NCI-H2227 treated with DMSO at 0.1 percent for 48 hours (cell line): ENCODE results near the gene ZBTB18.
"Not testable (repeated sequence)": the region's sequence is repeated elsewhere in the genome, so short reads cannot be mapped to it uniquely, and the experiment has no call there.

Source experiments
- DNase-seq: peaks from one replicate; lab custom pipeline; 2025; lab: John Stamatoyannopoulos, UW

ZBTB18 gene

GRCh38 chr1:244050835-244051444 is at the start of gene ZBTB18:
TSS of gene ZBTB18 (plus strand) at chr1:244051283. CDS start at chr1:244051432, 149 bp downstream.
- peak; percentile 68 for DNase-seq

GRCh38 chr1:244002721-244003120 is 48.4 kb upstream of the ZBTB18 start:
- DNase-seq: no peak

- no peak for DNase-seq
Observed at GRCh38 chr1:244005455-244005854, 45.6 kb upstream of the ZBTB18 start.

GRCh38 chr1:244006381-244006901 is 44.6 kb upstream of the ZBTB18 start:
- DNase-seq: no peak

- no peak for DNase-seq
Observed at GRCh38 chr1:244006961-244007360, 44.1 kb upstream of the ZBTB18 start.

- DNase-seq: no peak
Observed at GRCh38 chr1:244010191-244010590, 40.9 kb upstream of the ZBTB18 start.

GRCh38 chr1:244010703-244011123 is 40.4 kb upstream of the ZBTB18 start:
- DNase-seq: no peak

- DNase-seq: no peak
Observed at GRCh38 chr1:244011271-244011670, 39.8 kb upstream of the ZBTB18 start.

GRCh38 chr1:244011786-244012185 is 39.3 kb upstream of the ZBTB18 start:
- peak; percentile 36 for DNase-seq

GRCh38 chr1:244012202-244012601 is 38.9 kb upstream of the ZBTB18 start:
- peak; percentile 36 for DNase-seq

GRCh38 chr1:244013100-244013499 is 38.0 kb upstream of the ZBTB18 start:
- DNase-seq: no peak

GRCh38 chr1:244014862-244015261 is 36.2 kb upstream of the ZBTB18 start:
- DNase-seq: not testable (repeated sequence)

GRCh38 chr1:244019982-244020485 is 31.0 kb upstream of the ZBTB18 start:
- no peak for DNase-seq

- DNase-seq: no peak
Observed at GRCh38 chr1:244021427-244021826, 29.7 kb upstream of the ZBTB18 start.

GRCh38 chr1:244022311-244022710 is 28.8 kb upstream of the ZBTB18 start:
- DNase-seq: no peak

GRCh38 chr1:244022864-244023440 is 28.1 kb upstream of the ZBTB18 start:
- no peak for DNase-seq

GRCh38 chr1:244027491-244028145 is 23.5 kb upstream of the ZBTB18 start:
- peak; percentile 2 for DNase-seq

GRCh38 chr1:244028701-244029100 is 22.4 kb upstream of the ZBTB18 start:
- no peak for DNase-seq

GRCh38 chr1:244029124-244029523 is 22.0 kb upstream of the ZBTB18 start:
- no peak for DNase-seq

GRCh38 chr1:244030481-244031040 is 20.5 kb upstream of the ZBTB18 start:
- peak; percentile 3 for DNase-seq

- no peak for DNase-seq
Observed at GRCh38 chr1:244035358-244035757, 15.7 kb upstream of the ZBTB18 start.

GRCh38 chr1:244037252-244037651 is 13.8 kb upstream of the ZBTB18 start:
- DNase-seq: no peak
